ENCODE data around the gene MYO5B.
A peak's percentile ranks its signal among the peaks of the same experiment; 100 is the strongest.
"Not testable (repeated sequence)": the region's sequence is repeated elsewhere in the genome, so short reads cannot be mapped to it uniquely, and the experiment has no call there.

Gene MYO5B

GRCh38 chr18:49921318-49921985, 273.5 kb downstream of the MYO5B start:
- peak; percentile 29 for DNase-seq (ENCODE audit: low spot score)

- DNase-seq (ENCODE audit: low spot score): no peak
Measured at GRCh38 chr18:49920731-49921130, 274.2 kb downstream of the MYO5B start.

GRCh38 chr18:49917742-49918141, 277.2 kb downstream of the MYO5B start:
- no peak for DNase-seq (ENCODE audit: low spot score)

- DNase-seq (ENCODE audit: low spot score): no peak
Measured at GRCh38 chr18:49915352-49915751, 279.6 kb downstream of the MYO5B start.

- DNase-seq (ENCODE audit: low spot score): no peak
Measured at GRCh38 chr18:49913221-49913620, 281.7 kb downstream of the MYO5B start.

GRCh38 chr18:49911427-49911826, 283.5 kb downstream of the MYO5B start:
- DNase-seq (ENCODE audit: low spot score): no peak

- no peak for DNase-seq (ENCODE audit: low spot score)
Measured at GRCh38 chr18:49910986-49911385, 284.0 kb downstream of the MYO5B start.

- no peak for DNase-seq (ENCODE audit: low spot score)
Measured at GRCh38 chr18:49910019-49910418, 284.9 kb downstream of the MYO5B start.

- no peak for DNase-seq (ENCODE audit: low spot score)
Measured at GRCh38 chr18:49907346-49907929, 287.5 kb downstream of the MYO5B start.

- DNase-seq (ENCODE audit: low spot score): no peak
Measured at GRCh38 chr18:49905771-49906170, 289.2 kb downstream of the MYO5B start.

GRCh38 chr18:49904871-49905555, 289.9 kb downstream of the MYO5B start:
- DNase-seq (ENCODE audit: low spot score): no peak

GRCh38 chr18:49901862-49902340, 293.0 kb downstream of the MYO5B start:
- DNase-seq (ENCODE audit: low spot score): no peak

- no peak for DNase-seq (ENCODE audit: low spot score)
Measured at GRCh38 chr18:49899657-49900330, 295.2 kb downstream of the MYO5B start.

- peak; percentile 56 for DNase-seq (ENCODE audit: low spot score)
Measured at GRCh38 chr18:49898421-49898820, 296.5 kb downstream of the MYO5B start.

- DNase-seq (ENCODE audit: low spot score): no peak
Measured at GRCh38 chr18:49894517-49895226, 300.3 kb downstream of the MYO5B start.

- no peak for DNase-seq (ENCODE audit: low spot score)
Measured at GRCh38 chr18:49893036-49893435, 301.9 kb downstream of the MYO5B start.

- DNase-seq (ENCODE audit: low spot score): no peak
Measured at GRCh38 chr18:49892148-49892924, 302.6 kb downstream of the MYO5B start.

GRCh38 chr18:49890041-49890440, 304.9 kb downstream of the MYO5B start:
- DNase-seq (ENCODE audit: low spot score): no peak

- not testable (repeated sequence) for DNase-seq (ENCODE audit: low spot score)
Measured at GRCh38 chr18:49889552-49889951, 305.4 kb downstream of the MYO5B start.

GRCh38 chr18:49886891-49887764, 307.8 kb downstream of the MYO5B start:
- DNase-seq (ENCODE audit: low spot score): no peak

Measured in AG20443 (cell line).